ENCODE measurements around the gene PRPF40B. TPM values are rescaled to one million over a fixed set of nuclear protein-coding genes. Genes with fewer than 3 reads are reported as not detected.

Gene PRPF40B
- total RNA-seq, 3 donors from 2014 or later, result 10.4 to 34.0 (median 32.8) TPM

DNA sequence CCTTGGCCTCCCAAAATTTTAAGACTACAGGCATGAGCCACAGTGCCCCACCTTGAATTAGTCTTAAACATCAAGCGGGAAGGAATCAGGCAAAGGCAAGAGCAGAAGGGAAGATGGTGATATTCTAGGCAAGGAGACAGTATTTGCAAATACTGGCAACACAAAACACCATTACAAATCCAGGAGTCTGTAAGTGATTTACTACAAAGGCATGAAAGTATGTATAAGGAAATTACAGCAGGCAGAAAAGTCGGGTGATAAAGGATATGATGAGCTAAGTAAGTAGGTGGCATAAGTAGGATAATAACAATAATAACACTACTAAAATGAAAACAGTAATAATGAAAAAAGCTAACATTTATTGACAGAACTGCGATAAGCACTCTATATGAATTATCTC is 55.4 kb downstream of the PRPF40B start:
- DNase-seq (ENCODE audit: low spot score in 2 of 2), result no peak
- no peaks in the 10 kb centered on the region for H3K27me3 ChIP-seq
- no peak for TF ChIP-seq POLR2A (IDR thresholded peaks at IDR 0.05)
- no peak for TF ChIP-seq POLR2AphosphoS5 (IDR thresholded peaks at IDR 0.05)
- TF ChIP-seq, protein P1, sequence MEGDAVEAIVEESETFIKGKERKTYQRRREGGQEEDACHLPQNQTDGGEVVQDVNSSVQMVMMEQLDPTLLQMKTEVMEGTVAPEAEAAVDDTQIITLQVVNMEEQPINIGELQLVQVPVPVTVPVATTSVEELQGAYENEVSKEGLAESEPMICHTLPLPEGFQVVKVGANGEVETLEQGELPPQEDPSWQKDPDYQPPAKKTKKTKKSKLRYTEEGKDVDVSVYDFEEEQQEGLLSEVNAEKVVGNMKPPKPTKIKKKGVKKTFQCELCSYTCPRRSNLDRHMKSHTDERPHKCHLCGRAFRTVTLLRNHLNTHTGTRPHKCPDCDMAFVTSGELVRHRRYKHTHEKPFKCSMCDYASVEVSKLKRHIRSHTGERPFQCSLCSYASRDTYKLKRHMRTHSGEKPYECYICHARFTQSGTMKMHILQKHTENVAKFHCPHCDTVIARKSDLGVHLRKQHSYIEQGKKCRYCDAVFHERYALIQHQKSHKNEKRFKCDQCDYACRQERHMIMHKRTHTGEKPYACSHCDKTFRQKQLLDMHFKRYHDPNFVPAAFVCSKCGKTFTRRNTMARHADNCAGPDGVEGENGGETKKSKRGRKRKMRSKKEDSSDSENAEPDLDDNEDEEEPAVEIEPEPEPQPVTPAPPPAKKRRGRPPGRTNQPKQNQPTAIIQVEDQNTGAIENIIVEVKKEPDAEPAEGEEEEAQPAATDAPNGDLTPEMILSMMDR (IDR thresholded peaks at IDR 0.05), result no peak
- H3K4me3 ChIP-seq, result no peak overlapping the region
- no peaks in the 10 kb centered on the region for H3K36me3 ChIP-seq
- intact Hi-C loops (cut with DNase I; ENCODE audit: low total_unique reads), result no loop called here
- H3K4me1 ChIP-seq, result peaks cover 0 to 7% of the 10 kb centered on the region in 2 donors
- no peak overlapping the region for H3K27ac ChIP-seq
- H3K9me3 ChIP-seq, result no peaks in the 10 kb centered on the region

DNA sequence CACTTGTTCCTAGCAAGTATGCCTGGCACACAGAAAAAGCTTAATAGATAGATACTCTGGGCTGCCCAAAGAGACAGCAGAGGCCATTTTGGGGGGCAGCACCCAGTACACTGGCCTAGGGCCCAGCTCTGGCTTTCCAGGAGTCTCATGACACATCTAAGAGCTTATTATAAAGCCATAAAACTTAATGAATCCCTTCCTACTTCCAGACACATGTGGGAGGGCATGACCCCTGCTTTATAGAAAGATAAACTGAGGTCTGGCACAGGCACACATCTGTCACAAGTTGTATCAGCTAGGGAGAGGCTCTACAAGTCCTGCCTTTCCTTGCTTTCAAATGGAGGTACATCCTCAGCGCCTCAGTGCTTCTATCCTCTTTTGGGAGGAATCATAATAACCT is 56.7 kb downstream of the PRPF40B start:
- Histone ChIP-seq H3K27ac (no peak overlapping the region), H3K9me3 (no peaks in the 10 kb centered on the region)
- DNase-seq (ENCODE audit: low spot score in 2 of 2), result no peak

GRCh38 chr12:49683599-49684309 is 60.4 kb downstream of the PRPF40B start:
- Histone ChIP-seq H3K27me3 (no peaks in the 10 kb centered on the region), H3K36me3 (no peaks in the 10 kb centered on the region), H3K4me1 (no peaks in the 10 kb centered on the region), H3K9me3 (no peaks in the 10 kb centered on the region), H3K27ac (no peak overlapping the region), H3K4me3 (no peak overlapping the region)
- TF ChIP-seq, protein P1 (IDR thresholded peaks at IDR 0.05), result no peak
- TF ChIP-seq POLR2A (IDR thresholded peaks at IDR 0.05) (no peak), POLR2AphosphoS5 (IDR thresholded peaks at IDR 0.05) (no peak)
- intact Hi-C loops (cut with DNase I; ENCODE audit: low total_unique reads), result loop anchor here (2.0 kb wide), 1 partner anchor 27 kb away; no protein-coding TSS in a partner anchor
- DNase-seq (ENCODE audit: low spot score in 2 of 2), result no peak

More for the DNA sequence above, 56.7 kb downstream of the PRPF40B start:
- no peak overlapping the region for H3K4me3 ChIP-seq
- H3K4me1 ChIP-seq, result peaks cover 0 to 2% of the 10 kb centered on the region in 2 donors
- no peak for TF ChIP-seq POLR2AphosphoS5 (IDR thresholded peaks at IDR 0.05)
- TF ChIP-seq, protein P1 (IDR thresholded peaks at IDR 0.05), result no peak
- no peak for TF ChIP-seq POLR2A (IDR thresholded peaks at IDR 0.05)
- no peaks in the 10 kb centered on the region for H3K36me3 ChIP-seq
- intact Hi-C loops (cut with DNase I; ENCODE audit: low total_unique reads), result no loop called here
- H3K27me3 ChIP-seq, result no peaks in the 10 kb centered on the region

GRCh38 chr12:49684310-49684854 is 61.0 kb downstream of the PRPF40B start:
- H3K27me3 ChIP-seq, result no peaks in the 10 kb centered on the region
- H3K27ac ChIP-seq, result no peak overlapping the region
- no peaks in the 10 kb centered on the region for H3K4me1 ChIP-seq
- intact Hi-C loops (cut with DNase I; ENCODE audit: low total_unique reads), result no loop called here
- no peaks in the 10 kb centered on the region for H3K9me3 ChIP-seq
- DNase-seq (ENCODE audit: low spot score in 2 of 2), result no peak
- TF ChIP-seq POLR2AphosphoS5 (IDR thresholded peaks at IDR 0.05) (no peak), POLR2A (IDR thresholded peaks at IDR 0.05) (no peak)
- TF ChIP-seq, protein P1 (IDR thresholded peaks at IDR 0.05), result no peak
- H3K36me3 ChIP-seq, result no peaks in the 10 kb centered on the region
- no peak overlapping the region for H3K4me3 ChIP-seq

DNA sequence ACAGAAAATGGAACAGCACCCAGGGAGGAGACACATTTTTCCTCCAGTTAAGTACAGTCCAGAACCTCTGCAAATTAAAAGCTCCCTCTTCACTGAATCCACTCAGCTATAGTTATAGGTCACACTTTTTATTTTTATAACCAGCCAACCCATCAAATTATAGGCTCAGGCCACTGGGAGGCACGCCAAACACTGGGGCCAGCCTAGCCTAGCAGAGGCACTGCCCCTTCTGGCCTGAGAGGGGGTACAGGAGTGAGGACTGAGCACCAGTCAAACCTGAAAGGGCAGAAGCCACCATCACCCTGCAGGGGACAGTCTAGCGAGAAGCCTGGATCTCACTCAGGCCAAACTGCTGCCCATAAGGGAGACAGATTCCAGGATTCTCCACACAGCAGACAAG is 64.6 kb downstream of the PRPF40B start:
- Histone ChIP-seq H3K27me3 (no peaks in the 10 kb centered on the region), H3K4me1 (no peaks in the 10 kb centered on the region), H3K4me3 (no peak overlapping the region), H3K9me3 (no peaks in the 10 kb centered on the region), H3K36me3 (no peaks in the 10 kb centered on the region), H3K27ac (no peak overlapping the region)
- TF ChIP-seq, protein P1 (IDR thresholded peaks at IDR 0.05), result no peak
- TF ChIP-seq POLR2A (IDR thresholded peaks at IDR 0.05) (no peak), POLR2AphosphoS5 (IDR thresholded peaks at IDR 0.05) (no peak)
- intact Hi-C loops (cut with DNase I; ENCODE audit: low total_unique reads), result no loop called here
- no peak for DNase-seq (ENCODE audit: low spot score in 2 of 2)

All from breast epithelium (tissue), 4 donors.